ENCODE data around the gene FGF22. TPM values are rescaled to one million over a fixed set of nuclear protein-coding genes. Genes with fewer than 3 reads are reported as not detected.
"Not testable (repeated sequence)": the region's sequence is repeated elsewhere in the genome, so short reads cannot be mapped to it uniquely, and the experiment has no call there.

FGF22 gene
- total RNA-seq, 1 donor from 2014 or later, result not detected

- no peak for DNase-seq
Observed at GRCh38 chr19:622666-623065, 17.0 kb upstream of the FGF22 start.

GRCh38 chr19:623175-623916, 16.3 kb upstream of the FGF22 start:
- no peak for DNase-seq

GRCh38 chr19:623974-624373, 15.7 kb upstream of the FGF22 start:
- DNase-seq, result no peak

- no peak for DNase-seq
Observed at GRCh38 chr19:624433-625109, 15.1 kb upstream of the FGF22 start.

GRCh38 chr19:625257-625656, 14.4 kb upstream of the FGF22 start:
- no peak for DNase-seq

- not testable (repeated sequence) for DNase-seq
Observed at GRCh38 chr19:626566-626965, 13.1 kb upstream of the FGF22 start.

GRCh38 chr19:628168-628567, 11.5 kb upstream of the FGF22 start:
- DNase-seq, result no peak

GRCh38 chr19:629515-629914, 10.2 kb upstream of the FGF22 start:
- not testable (repeated sequence) for DNase-seq

- no peak for DNase-seq
Observed at GRCh38 chr19:629961-630714, 9.5 kb upstream of the FGF22 start.

GRCh38 chr19:632579-633067, 7.1 kb upstream of the FGF22 start:
- DNase-seq, result peak; percentile 49

GRCh38 chr19:633068-633785, 6.5 kb upstream of the FGF22 start, which contains the start of gene POLRMT:
Gene POLRMT, minus strand, starts transcription at chr19:633537. Its CDS starts 25 bp downstream, at chr19:633512.
- DNase-seq, result peak; percentile 99

GRCh38 chr19:633786-634639, 5.7 kb upstream of the FGF22 start:
- no peak for DNase-seq

GRCh38 chr19:634975-635652, 4.6 kb upstream of the FGF22 start:
- no peak for DNase-seq

GRCh38 chr19:638906-639252, 800 bp upstream of the FGF22 start:
- DNase-seq, result no peak

GRCh38 chr19:640161-640558, 481 bp downstream of the FGF22 start:
- DNase-seq, result no peak

GRCh38 chr19:640606-641189, 1.0 kb downstream of the FGF22 start:
- DNase-seq, result no peak

GRCh38 chr19:641702-642101, 2.0 kb downstream of the FGF22 start:
- DNase-seq, result no peak

GRCh38 chr19:642767-643727, 3.4 kb downstream of the FGF22 start:
- DNase-seq, result no peak

GRCh38 chr19:643736-644135, 4.1 kb downstream of the FGF22 start:
- DNase-seq, result no peak

Measured in tongue (tissue), 2 donors.